Naive thymus-derived CD8-positive, alpha-beta T cell (primary cell): ENCODE measurements around the gene PPP2R2B. TPM values are rescaled to one million over a fixed set of nuclear protein-coding genes. Genes with fewer than 3 reads are reported as not detected.

Experiments used
- ATAC-seq, 2 donors: fragments of 150-1000 bp; cut with Tn5 transposase in 1 of 2; sonication (Bioruptor Pico), chemical (Tn5 transposase) in 1 of 2; 1 replicate in 1 of 2; 2 replicates in 1 of 2; pipeline ENCODE4 v1.10.0; 2021; ENCODE audit warnings: mild to moderate bottlenecking in 2 of 2, moderate library complexity in 2 of 2
- POLR2A ChIA-PET: fragments of 350-600 bp; sonication (Branson Sonifier 250); formaldehyde crosslinking; loops from one replicate; lab custom pipeline; 2021; ENCODE audit warnings: antibody characterized with exemption; lab: Charles Lee
- DNase-seq, 10 donors: peaks; one replicate each; pipeline versions ENCODE4 v3.0.0 to v3.0.0-alpha.2; 2020 to 2022
- H3K27ac Mint-ChIP-seq, 10 donors: one replicate each; pipeline ENCODE4 v1.8.0; 2020 to 2022; ENCODE audit warnings: mild to moderate bottlenecking in 10 of 10, mixed read lengths in 10 of 10, moderate library complexity in 4 of 10, inconsistent platforms in 1 of 10
- H3K27me3 Mint-ChIP-seq, 5 donors: one replicate each; pipeline ENCODE4 v1.8.0; 2021 to 2022; ENCODE audit warnings: mixed read lengths in 5 of 5
- H3K36me3 Mint-ChIP-seq, 3 donors: one replicate each; pipeline ENCODE4 v1.8.0; 2020 to 2022; ENCODE audit warnings: mixed read lengths in 3 of 3, mild to moderate bottlenecking in 2 of 3, inconsistent platforms in 1 of 3
- H3K4me1 Mint-ChIP-seq, 4 donors: one replicate each; pipeline ENCODE4 v1.8.0; 2021 to 2022; ENCODE audit warnings: mixed read lengths in 4 of 4
- H3K4me3 Mint-ChIP-seq, 10 donors: one replicate each; pipeline ENCODE4 v1.8.0; 2020 to 2022; ENCODE audit warnings: mild to moderate bottlenecking in 10 of 10, mixed read lengths in 10 of 10, moderate library complexity in 6 of 10, inconsistent platforms in 1 of 10
- H3K9me3 Mint-ChIP-seq, 9 donors: one replicate each; pipeline ENCODE4 v1.8.0; 2020 to 2022; ENCODE audit warnings: mixed read lengths in 9 of 9, mild to moderate bottlenecking in 3 of 9, inconsistent platforms in 1 of 9, moderate library complexity in 1 of 9
- polyA plus RNA-seq, 3 donors: library from polyadenylated mRNA; unstranded; fragments of 300-500 nt; fragmentation: Illumina TruSeq; gene quantifications; one replicate each; pipeline ENCODE4 v1.2.3, GENCODE V29; 2021
- total RNA-seq, 8 experiments: library from RNA in 2 of 8; stranded (reverse) in 2 of 8; gene quantifications; one replicate each; pipeline ENCODE4 v1.2.3 and lab custom pipeline; 2021 to 2026

Gene PPP2R2B
- total and polyA plus RNA-seq, 5 experiments from 2014 or later: 0.57 to 17.9 (median 0.77) TPM

DNA sequence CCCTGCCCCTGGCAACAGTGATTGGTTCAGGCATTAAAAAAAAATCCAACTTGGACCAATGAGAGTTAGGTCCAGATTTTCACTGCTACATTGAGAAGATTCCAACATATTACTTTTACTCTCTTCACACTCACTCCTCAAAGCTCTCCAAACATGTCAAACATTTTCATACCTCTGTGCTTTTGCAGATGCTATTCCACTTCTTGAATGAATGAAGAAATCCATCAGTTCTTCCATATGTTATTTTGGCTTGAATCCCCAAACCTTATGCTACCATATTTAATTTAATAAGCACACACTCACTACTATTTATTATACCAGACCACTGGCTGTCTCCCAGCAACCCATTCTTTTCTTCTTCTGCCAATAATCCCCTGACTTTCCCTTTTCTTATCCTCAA lies 87.1 kb downstream of the PPP2R2B start:
- POLR2A ChIA-PET: no interaction called here
- DNase-seq: no peak
- peaks cover 0 to 2% (median 0%) of the 10 kb centered on the region in 5 donors for H3K27me3 Mint-ChIP-seq
- no peak overlapping the region for H3K4me3 Mint-ChIP-seq
- peaks cover 0 to 4% (median 0%) of the 10 kb centered on the region in 3 donors for H3K36me3 Mint-ChIP-seq
- H3K9me3 Mint-ChIP-seq: no peaks in the 10 kb centered on the region
- H3K27ac Mint-ChIP-seq: no peak overlapping the region
- ATAC-seq: no peak
- H3K4me1 Mint-ChIP-seq: peaks cover 7 to 22% (median 14%) of the 10 kb centered on the region in 4 donors

DNA sequence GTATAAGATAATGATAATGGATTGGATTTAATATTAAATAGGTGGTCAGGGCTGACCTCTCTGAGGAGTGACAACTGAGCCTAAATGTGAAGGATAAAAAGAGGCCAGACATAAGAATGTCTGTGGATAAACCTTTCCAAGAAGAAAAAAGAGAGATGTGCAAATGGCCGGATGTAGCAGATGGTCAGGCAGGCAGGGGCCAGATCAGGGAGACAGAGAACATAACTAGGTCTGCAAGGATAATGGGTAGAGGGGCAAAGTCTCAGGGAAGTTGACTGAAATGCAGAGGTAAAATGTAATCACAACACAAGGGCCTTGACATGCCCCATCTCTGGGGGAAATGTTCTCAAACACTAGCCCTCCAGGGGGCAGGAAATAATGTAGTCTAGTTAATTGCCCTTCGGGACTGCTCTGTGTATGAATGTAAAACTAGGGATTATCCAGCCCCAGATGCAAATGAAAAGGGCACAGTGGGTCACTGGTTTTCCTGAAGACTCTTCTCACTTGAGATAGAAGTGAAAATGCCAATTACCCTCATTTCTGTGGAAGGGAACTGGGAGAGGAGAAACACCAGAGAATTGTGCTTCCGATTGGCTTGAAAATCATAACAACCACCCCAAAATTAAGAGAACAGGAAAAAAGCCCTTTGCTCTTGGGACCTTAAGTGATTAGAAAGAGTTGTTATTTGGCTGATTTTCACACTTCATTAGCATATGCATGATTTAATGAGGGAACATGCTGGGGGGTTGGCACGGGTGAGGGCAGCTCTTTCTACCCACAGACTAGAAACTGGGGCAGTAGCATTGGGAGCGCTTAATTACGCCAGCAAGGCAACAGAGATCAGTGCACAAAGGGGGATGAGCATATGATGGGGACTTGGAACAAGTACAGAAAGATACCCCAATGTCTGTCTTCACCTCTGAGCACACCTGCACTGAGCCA lies 88.6 kb downstream of the PPP2R2B start:
- Mint-ChIP-seq H3K27me3 (peaks cover 0 to 2% (median 0%) of the 10 kb centered on the region in 5 donors), H3K9me3 (no peaks in the 10 kb centered on the region), H3K4me1 (peaks cover 9 to 17% (median 16%) of the 10 kb centered on the region in 4 donors), H3K36me3 (peaks cover 0 to 4% (median 0%) of the 10 kb centered on the region in 3 donors), H3K4me3 (no peak overlapping the region), H3K27ac (no peak overlapping the region)
- no peak for ATAC-seq
- DNase-seq: no peak
- POLR2A ChIA-PET: no interaction called here

DNA sequence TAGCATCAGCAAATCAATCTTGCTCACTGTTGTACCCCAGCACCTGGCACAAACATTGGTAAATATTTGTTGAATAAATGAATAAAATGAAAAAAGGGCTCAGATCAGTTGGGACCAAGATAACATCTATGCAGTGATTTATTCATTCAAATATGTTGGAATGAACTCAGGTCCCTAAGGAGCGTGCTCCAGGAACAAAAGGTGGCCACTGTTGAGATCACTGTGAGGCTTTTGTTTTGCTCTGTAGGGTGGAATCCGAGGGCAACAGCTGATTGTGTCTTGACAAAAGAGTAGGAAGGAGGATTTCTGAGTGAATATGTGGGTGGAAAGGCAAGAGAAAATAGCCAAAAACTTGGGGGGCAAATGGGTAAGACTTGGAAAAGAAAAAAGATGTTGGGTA lies 89.7 kb downstream of the PPP2R2B start:
- ATAC-seq (no peak), DNase-seq (no peak)
- Mint-ChIP-seq H3K9me3 (no peaks in the 10 kb centered on the region), H3K4me1 (peaks cover 7 to 11% (median 10%) of the 10 kb centered on the region in 4 donors), H3K36me3 (peaks cover 0 to 4% (median 0%) of the 10 kb centered on the region in 3 donors), H3K27ac (no peak overlapping the region), H3K4me3 (no peak overlapping the region), H3K27me3 (peaks cover 0 to 2% (median 0%) of the 10 kb centered on the region in 5 donors)
- POLR2A ChIA-PET: no interaction called here

DNA sequence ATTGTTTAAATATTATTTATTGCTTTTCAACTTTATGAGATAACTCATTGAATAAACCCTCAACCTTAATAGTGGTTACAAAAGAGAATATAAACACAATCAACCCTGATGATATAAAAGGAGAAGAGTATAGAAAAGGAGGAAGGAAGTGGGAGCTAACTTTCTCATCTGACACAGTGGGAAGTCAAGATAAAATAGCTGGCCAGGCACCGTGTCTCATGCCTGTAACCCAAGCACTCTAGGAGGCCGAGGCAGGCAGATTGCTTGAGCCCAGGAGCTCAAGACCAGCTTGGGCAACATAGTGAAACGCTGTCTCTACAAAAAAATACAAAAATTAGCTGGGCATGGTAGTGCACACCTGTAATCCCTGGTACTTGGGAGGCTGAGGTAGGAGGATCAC lies 93.5 kb downstream of the PPP2R2B start:
- POLR2A ChIA-PET: no interaction called here
- Mint-ChIP-seq H3K4me1 (peaks cover 6 to 11% (median 8%) of the 10 kb centered on the region in 4 donors), H3K27me3 (peaks cover 0 to 2% (median 0%) of the 10 kb centered on the region in 5 donors), H3K27ac (no peak overlapping the region), H3K36me3 (peaks cover 0 to 14% (median 0%) of the 10 kb centered on the region in 3 donors), H3K4me3 (no peak overlapping the region), H3K9me3 (peaks cover 0 to 7% (median 0%) of the 10 kb centered on the region in 9 donors)
- no peak for DNase-seq
- ATAC-seq: no peak

DNA sequence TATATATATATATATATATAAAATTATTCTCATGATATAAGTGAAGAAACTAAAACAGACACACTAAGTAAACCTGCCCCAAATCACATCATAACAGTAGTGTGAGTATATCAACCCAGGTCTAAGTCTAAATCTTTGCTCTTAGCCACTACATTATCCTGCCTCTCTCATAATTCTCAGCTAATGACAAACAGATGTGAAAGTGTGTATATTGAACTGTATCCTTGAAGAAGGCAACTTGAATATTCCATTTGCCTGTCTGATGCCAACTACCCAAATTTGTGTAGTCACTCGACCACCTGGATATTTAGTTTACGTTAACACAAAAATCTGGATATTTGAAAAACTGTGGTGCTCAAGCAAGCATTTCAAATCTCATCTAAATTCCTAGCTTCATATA lies 97.4 kb downstream of the PPP2R2B start:
- ATAC-seq (no peak), DNase-seq (no peak)
- Mint-ChIP-seq H3K4me3 (no peak overlapping the region), H3K9me3 (peaks cover 0 to 7% (median 0%) of the 10 kb centered on the region in 9 donors), H3K27me3 (no peaks in the 10 kb centered on the region), H3K27ac (no peak overlapping the region), H3K4me1 (peaks cover under 1 to 7% (median 5%) of the 10 kb centered on the region in 4 donors), H3K36me3 (peaks cover 0 to 10% (median 0%) of the 10 kb centered on the region in 3 donors)
- POLR2A ChIA-PET: no interaction called here

DNA sequence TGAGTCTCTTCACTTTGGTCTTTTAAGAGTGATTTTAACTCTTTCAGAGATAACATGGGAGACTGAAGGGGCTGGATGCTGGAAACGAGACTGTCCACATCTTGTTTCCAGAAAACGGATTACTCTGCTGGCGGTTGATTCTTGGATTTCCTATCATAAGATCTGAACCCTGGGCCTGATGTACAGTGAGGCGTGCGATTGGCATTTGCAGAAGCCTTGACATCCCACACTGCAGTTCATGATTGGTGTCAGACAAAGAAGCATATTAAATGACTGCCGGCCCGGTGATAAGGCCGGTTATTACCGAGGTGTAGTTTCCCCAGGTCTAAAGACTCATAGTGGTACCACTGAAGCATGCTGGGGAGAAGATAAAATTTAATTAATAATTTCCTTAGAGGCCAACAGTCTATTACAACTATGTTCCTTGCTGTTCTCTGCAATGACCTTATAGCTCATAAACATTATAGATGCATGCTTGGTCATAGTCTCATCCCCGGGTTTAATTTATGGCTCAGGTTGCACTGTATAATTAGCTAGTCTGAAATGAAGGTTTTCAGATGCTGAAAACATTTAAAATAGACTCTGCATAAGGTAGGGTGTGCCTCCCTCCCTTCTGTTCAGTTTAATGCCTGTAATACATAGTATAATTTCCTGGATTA lies 99.2 kb downstream of the PPP2R2B start:
- POLR2A ChIA-PET: no interaction called here
- Mint-ChIP-seq H3K27me3 (no peaks in the 10 kb centered on the region), H3K27ac (no peak overlapping the region), H3K9me3 (peaks cover 0 to 12% (median 4%) of the 10 kb centered on the region in 9 donors), H3K4me3 (no peak overlapping the region), H3K36me3 (peaks cover 0 to 10% (median 4%) of the 10 kb centered on the region in 3 donors), H3K4me1 (peaks cover 0 to 2% (median 0%) of the 10 kb centered on the region in 4 donors)
- DNase-seq (no peak), ATAC-seq (no peak)

DNA sequence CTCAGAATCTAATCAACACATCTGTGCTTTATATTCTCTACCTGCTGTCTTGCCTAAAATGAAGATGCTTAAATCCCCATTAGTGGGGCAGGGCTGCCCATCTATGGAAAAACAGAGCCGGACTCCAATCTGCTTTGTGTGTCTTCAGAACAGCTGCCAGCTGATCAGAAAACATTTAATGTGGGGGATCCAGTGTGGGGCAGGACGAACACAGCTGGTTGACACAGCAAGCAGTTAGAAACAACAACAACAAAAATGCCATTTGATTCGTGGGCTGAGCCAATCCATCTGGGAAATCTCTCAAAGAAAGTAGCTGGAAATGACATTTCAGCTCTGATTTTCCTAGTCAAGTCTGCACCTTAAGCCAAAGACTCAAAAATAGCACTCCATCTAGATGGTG lies 99.8 kb downstream of the PPP2R2B start:
- DNase-seq (no peak), ATAC-seq (no peak)
- no peak overlapping the region for H3K27ac Mint-ChIP-seq
- H3K4me3 Mint-ChIP-seq: no peak overlapping the region
- no peaks in the 10 kb centered on the region for H3K27me3 Mint-ChIP-seq
- peaks cover 0 to 2% (median 0%) of the 10 kb centered on the region in 4 donors for H3K4me1 Mint-ChIP-seq
- H3K36me3 Mint-ChIP-seq: peaks cover 0 to 10% (median 4%) of the 10 kb centered on the region in 3 donors
- POLR2A ChIA-PET: interaction anchor here (0.6 kb wide), 1 partner anchor 595 kb away, joined by 4 read pairs; no protein-coding TSS in a partner anchor
- H3K9me3 Mint-ChIP-seq: peaks cover 0 to 15% (median 6%) of the 10 kb centered on the region in 9 donors

DNA sequence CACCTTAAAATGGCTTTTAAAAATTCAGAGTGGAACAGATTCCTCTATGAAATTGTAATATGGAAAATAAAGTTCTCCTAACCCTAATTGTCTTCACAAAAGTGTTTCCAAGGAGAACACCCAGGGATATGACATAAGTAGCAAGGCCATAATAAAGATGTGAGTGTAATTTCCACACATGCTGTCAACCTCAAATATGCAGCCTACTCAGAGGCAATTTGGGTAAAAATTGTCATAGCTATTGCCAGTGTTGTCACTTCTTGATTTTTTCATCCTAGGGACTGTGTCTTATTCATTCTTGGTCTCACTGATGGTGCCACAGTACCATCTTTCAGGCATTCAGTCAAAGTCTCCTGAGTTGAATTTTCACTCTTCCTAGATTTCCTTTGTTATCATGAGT lies 100.3 kb downstream of the PPP2R2B start:
- ATAC-seq (no peak), DNase-seq (no peak)
- H3K27me3 Mint-ChIP-seq: no peaks in the 10 kb centered on the region
- POLR2A ChIA-PET: interaction anchor here (0.6 kb wide), 1 partner anchor 595 kb away, joined by 4 read pairs; no protein-coding TSS in a partner anchor
- H3K27ac Mint-ChIP-seq: no peak overlapping the region
- H3K4me1 Mint-ChIP-seq: peaks cover 0 to 2% (median 0%) of the 10 kb centered on the region in 4 donors
- no peak overlapping the region for H3K4me3 Mint-ChIP-seq
- H3K9me3 Mint-ChIP-seq: peaks cover 0 to 15% (median 6%) of the 10 kb centered on the region in 9 donors
- peaks cover 0 to 10% (median 4%) of the 10 kb centered on the region in 3 donors for H3K36me3 Mint-ChIP-seq

DNA sequence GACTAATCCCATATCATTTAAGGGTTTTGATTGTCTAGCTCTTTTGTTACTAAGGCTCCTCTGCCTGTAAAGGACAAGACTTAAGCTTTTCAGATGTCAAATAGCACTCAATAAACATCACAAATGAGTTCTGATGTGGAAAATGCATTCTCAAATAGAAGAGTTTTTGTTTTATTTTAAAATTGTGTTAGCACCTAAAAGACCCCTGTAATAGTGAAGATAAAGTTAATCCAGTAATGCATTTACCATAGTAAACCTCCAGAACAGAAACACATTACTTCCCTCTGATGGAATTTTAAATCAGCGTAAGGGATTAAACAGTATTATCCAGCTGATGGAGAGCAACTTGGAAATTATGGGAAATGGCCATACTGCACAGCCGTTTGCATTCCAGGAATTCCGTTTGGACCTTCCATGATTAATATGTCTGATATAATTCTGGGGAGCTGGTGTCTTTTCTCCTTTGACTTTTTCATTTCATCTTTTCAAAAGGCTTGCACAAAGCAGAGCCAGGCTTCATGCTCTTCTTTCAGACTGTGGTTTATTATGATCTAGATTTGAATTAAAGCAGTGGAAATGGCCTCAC lies 105.6 kb downstream of the PPP2R2B start:
- Mint-ChIP-seq H3K4me1 (no peaks in the 10 kb centered on the region), H3K4me3 (no peak overlapping the region), H3K27ac (no peak overlapping the region), H3K27me3 (no peaks in the 10 kb centered on the region), H3K9me3 (peaks cover 0 to 15% (median 3%) of the 10 kb centered on the region in 9 donors), H3K36me3 (peaks cover 0 to 4% (median 0%) of the 10 kb centered on the region in 3 donors)
- DNase-seq (no peak), ATAC-seq (no peak)
- POLR2A ChIA-PET: no interaction called here

DNA sequence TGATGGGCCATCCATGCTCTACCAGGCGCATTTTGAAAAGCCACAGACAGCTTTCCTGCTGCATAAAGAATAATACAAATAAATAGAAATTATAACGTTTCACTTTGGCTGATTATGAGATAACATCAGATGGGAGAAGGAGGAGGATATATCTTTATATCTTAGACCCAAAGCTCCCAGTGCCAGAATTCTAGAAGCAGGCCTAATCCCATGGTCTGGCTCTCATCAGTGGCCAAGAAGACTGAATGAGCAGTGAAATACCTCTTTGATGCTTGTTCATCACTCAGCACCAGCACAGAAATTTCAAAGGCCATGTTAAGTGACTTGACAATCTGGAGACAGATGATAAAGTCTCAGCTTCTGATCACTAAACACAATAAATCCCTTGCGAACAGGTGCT lies 107.6 kb downstream of the PPP2R2B start:
- H3K27ac Mint-ChIP-seq: no peak overlapping the region
- H3K27me3 Mint-ChIP-seq: no peaks in the 10 kb centered on the region
- POLR2A ChIA-PET: no interaction called here
- H3K4me1 Mint-ChIP-seq: no peaks in the 10 kb centered on the region
- H3K9me3 Mint-ChIP-seq: peaks cover 0 to 14% (median 3%) of the 10 kb centered on the region in 9 donors
- no peak for ATAC-seq
- no peak for DNase-seq
- peaks cover 0 to 4% (median 0%) of the 10 kb centered on the region in 3 donors for H3K36me3 Mint-ChIP-seq
- H3K4me3 Mint-ChIP-seq: no peak overlapping the region

DNA sequence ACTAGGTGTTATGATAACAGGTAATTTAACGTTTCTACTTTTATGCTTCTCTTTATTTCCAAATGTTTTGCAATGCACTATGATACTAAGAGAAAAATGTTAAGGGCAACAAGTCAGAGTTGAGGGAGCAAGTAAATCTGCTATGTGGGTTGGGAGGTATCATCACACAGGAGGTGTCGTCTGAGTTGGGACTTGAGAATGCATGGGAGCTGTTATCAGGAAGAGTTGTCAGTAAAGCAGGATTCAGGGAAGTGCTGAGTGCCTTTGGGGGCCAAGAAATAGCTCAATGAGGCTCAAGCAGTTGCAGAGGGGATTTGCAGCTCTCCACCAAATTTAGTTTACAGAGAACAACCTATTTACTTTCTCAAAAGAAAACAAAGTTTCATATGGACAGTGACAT lies 108.0 kb downstream of the PPP2R2B start:
- H3K9me3 Mint-ChIP-seq: peaks cover 0 to 9% (median 2%) of the 10 kb centered on the region in 9 donors
- DNase-seq (no peak), ATAC-seq (no peak)
- no peak overlapping the region for H3K27ac Mint-ChIP-seq
- peaks cover 0 to 3% (median 2%) of the 10 kb centered on the region in 4 donors for H3K4me1 Mint-ChIP-seq
- POLR2A ChIA-PET: no interaction called here
- no peaks in the 10 kb centered on the region for H3K27me3 Mint-ChIP-seq
- peaks cover 0 to 1% (median 0%) of the 10 kb centered on the region in 3 donors for H3K36me3 Mint-ChIP-seq
- H3K4me3 Mint-ChIP-seq: no peak overlapping the region

DNA sequence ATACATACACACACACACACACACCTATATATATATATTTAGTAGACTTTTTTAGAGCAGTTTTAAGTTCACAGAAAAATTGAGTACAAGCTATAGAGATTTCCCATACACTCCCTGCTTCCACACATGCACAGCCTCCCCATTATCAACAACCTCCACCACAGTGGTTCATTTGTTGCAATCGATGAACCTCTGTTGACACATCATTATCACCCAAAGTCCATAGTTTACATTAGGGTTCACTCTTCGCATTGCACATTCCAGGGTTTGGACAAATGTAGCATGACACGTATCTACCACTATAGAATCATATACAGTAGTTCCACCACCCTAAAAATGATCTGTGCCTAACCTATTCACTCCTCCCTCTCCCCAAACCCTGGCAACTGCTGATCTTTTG lies 111.0 kb downstream of the PPP2R2B start:
- POLR2A ChIA-PET: no interaction called here
- H3K4me3 Mint-ChIP-seq: no peak overlapping the region
- H3K9me3 Mint-ChIP-seq: no peaks in the 10 kb centered on the region
- H3K36me3 Mint-ChIP-seq: no peaks in the 10 kb centered on the region
- DNase-seq (no peak), ATAC-seq (no peak)
- H3K4me1 Mint-ChIP-seq: peaks cover 0 to 16% (median 4%) of the 10 kb centered on the region in 4 donors
- H3K27me3 Mint-ChIP-seq: no peaks in the 10 kb centered on the region
- H3K27ac Mint-ChIP-seq: no peak overlapping the region
